Activated CD8-positive, alpha-beta memory T cell treated with anti-CD3 and anti-CD28 coated beads, Interleukin-2, amount 50 U/mL, for 48 hours (primary cell): ENCODE measurements around the gene CDH23.

Source experiments
- DNase-seq: peaks from one replicate; pipeline ENCODE4 v3.0.0-alpha.2; 2020

CDH23 gene

GRCh38 chr10:71729161-71729636 lies 332.5 kb downstream of the CDH23 start:
- no peak for DNase-seq

DNA sequence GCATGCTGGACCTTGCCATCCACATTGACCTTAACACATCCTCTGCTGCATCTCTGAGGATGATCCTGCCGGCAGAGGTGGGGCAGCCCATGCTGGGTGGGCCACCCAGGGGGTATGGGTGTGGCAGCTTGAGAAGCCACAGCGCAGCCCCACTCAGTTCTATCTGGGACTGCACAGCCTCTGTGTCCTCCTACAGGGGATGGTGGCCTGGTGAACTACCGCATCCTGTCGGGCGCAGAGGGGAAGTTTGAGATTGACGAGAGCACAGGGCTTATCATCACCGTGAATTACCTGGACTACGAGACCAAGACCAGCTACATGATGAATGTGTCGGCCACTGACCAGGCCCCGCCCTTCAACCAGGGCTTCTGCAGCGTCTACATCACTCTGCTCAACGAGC lies 335.1 kb downstream of the CDH23 start:
- no peak for DNase-seq

DNA sequence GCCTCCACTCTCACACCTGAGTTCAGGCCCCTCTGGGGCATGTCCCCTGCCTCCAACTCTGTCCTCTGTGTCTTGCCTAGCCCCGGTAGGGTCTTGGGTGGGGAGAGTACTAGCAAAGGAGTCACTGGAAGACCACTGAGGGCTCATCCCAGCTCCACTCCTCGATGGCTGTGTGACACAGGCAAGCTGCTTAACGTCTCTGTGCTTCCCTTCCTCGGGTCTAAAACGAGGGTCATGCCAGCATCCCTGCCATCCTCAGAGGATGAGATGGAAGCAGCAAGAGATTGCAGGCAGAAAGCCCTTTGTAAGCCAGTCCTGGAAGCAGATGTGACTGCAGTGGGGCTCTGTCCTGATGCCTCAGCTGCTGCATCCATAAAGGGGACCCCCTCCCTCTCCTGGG lies 338.1 kb downstream of the CDH23 start:
- DNase-seq: no peak

DNA sequence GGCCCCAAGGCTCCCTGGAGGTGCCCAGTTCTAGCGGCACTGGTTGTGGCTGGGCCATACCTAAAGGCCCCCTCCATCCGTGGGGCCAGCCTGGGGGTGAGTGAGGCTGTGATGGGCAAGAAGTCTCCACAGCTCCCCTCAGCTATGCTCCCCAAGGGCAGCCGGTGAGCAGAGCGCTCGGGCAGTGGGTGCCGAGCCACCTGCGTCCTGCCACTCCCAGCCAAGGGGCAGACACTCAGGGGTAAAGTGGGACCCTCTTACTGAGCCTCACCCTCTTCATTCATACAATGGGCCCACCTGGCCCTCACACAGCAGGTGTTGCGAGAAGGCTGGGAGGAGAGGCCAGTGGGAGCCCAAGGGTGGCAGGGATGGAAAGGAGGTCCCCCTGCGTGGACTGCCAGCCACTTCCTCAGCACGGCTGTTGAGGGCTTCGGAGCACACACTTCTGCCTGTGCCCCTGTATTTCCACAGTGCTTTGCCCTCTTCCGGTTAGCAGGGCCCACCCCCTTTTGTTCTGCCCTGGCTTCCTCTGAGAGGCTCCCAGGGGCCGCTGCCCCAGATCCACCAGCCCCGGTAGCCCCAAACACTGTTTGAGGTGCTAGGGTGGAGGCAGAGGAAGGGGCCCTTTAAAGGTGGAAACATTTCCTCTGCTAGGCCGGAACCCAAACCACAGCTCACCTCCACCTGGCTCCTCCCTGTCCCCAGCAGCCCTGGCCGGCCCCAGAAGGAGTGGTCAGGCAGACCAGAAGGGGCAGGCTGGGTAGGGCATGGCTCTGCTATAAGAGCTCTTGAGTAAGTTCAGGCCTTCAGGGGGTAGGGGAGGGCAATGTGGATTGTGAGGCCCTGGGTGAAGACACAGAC lies 339.2 kb downstream of the CDH23 start:
- DNase-seq: no peak

DNA sequence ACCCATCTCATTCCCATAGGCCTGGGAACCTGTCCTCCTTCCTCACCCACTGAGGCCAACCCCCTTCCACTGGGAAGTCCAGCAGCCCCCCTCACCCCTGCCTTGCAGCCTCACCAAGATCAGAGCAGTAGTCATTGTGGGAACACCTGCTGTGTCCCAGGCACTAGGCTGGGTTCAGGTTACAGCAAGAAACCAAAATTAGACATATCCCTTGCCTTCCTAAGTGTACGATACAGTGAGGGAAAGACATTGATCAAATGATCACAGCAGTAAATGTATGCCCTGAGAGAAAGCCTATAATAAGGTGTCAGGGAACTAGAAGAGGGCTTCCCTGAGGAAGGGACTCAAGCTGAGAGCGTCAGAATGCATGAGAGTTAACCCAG lies 339.8 kb downstream of the CDH23 start:
- DNase-seq: no peak

GRCh38 chr10:71737001-71737833 lies 340.5 kb downstream of the CDH23 start:
- DNase-seq: no peak

GRCh38 chr10:71737834-71738197 lies 341.1 kb downstream of the CDH23 start:
- DNase-seq: no peak

DNA sequence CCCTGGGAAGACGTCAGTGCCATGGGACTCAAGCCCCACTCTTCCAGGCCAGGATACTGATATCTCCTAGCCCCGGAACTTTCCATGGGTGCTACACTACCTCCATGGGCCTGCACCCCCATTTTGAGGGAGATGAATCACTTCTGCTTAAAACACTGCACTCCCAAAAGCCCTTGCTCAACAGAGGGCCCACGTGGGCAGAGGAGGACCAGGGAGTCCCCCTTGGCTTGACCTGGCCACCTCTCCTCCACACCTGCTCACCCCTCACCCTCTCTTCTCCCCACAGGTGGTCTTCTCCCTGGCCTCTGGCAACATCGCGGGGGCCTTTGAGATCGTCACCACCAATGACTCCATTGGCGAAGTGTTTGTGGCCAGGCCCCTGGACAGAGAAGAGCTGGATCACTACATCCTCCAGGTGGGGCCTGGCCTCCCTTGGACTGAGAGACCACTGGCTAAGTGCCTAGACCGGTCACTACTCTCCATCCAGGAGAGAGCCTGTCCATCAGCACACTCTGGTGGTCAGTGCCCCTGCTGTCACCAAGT lies 342.7 kb downstream of the CDH23 start:
- no peak for DNase-seq

- no peak for DNase-seq
These were observed 343.4 kb downstream of the CDH23 start for GRCh38 chr10:71740069-71740653.

DNA sequence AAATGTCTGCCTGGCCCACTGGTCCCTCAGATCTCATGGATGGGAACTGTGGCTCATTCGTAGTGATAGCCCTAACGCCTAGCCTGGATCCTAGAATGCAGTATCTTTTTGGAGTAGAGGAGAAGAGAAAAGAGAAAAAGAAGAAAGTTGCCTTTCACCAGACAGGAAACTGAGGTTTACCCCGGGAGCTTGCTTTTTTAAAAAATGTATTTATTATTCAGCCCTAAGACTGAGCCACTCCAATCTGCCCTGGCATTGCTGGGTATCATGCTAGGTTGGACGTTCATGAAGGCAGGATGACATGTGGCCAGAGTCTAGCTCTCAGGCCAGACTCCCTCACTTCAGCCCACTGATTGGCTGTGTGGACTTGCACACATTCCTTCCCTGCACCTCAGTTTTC lies 344.3 kb downstream of the CDH23 start:
- DNase-seq: no peak

- DNase-seq: no peak
These were observed 345.0 kb downstream of the CDH23 start for GRCh38 chr10:71741671-71742070.

- DNase-seq: no peak
These were observed 345.8 kb downstream of the CDH23 start for GRCh38 chr10:71742301-71743088.

DNA sequence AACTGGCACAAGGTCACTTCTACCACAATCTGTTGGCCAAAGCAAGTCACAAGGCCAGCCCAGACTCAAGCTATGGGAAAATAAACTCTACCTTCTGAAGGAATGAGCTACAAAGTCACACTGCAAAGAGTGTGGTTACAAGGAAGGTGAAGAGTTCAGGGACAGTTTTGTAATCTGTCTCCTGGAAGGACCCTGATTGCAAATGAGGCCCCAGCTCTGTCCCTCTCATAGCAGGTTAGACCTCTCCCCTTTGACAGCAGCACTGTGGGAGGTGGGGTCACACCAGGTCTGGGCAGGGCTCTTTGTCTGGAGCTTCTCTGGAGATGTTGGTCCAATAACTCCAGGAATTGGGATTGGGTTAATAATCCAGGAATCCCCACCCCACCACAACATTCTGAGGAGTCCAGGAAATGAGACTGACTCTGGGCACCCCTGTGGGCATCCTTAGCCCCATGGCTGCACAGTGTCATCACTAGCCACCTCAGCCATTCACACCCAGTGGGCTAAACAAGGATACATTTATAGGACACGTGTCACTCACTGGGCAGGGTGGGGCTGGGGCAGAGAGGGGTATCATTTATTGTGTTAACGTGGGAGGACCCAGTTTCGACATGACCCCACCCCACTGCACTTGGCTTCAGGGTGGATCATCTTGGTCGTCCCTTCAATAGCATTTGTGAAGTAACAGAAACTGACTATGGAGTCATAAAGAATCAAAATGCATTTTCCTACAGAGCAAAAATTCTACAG lies 346.5 kb downstream of the CDH23 start:
- no peak for DNase-seq

DNA sequence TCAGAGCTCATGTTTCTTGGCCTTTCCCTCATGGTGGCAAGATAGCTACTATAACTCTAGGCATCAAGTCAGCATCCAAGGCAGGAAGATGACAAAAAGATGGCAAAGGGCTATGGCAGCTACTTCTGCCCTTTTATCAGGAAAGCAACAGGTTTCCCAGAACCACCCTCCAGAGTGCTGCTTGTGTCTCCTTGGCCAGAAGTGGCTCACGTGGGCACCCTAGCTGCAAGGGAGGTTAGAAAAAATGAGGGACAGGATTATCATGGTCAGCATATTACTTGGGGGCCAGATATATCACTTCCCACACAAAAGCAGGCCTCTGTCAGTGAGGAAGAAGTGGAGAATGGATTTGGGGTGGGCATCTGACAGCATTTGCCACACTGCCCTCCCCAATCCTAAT lies 347.1 kb downstream of the CDH23 start:
- DNase-seq: no peak

DNA sequence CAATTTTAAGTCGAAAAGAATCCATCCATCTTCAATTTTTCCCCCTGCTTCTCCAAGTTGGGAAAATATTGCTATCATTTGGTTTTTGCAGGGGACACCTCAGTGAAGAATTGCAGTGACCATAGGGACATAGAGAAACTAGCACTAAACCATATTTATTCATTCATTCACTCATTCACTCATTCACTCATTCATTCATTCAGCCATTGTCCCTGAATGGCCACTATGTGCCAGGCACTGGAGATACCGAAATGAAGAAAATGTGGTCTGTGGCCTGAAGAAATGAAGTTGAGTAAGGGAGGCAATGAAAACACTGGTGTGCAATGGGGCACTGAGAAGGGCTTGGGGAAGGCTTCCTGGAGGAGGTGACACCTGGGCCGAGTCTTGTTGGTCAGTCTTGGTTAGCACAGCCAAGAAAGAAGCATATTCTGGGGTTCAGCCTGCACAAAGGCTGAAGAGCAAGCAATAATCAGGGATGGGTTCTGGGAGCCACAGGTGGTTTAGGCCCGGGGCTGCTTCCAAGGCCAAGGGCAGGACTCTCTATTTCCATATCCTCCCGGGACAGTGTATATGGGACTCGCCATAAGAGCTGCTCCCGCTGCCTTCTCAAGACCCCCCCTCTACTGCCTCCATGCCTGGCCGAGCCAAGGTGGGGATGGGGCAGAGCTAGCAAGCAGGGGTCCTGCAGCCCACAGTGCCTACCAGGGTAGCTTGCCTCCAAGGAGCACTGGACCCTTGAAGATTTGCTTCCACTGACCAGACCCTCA lies 348.4 kb downstream of the CDH23 start:
- DNase-seq: no peak

DNA sequence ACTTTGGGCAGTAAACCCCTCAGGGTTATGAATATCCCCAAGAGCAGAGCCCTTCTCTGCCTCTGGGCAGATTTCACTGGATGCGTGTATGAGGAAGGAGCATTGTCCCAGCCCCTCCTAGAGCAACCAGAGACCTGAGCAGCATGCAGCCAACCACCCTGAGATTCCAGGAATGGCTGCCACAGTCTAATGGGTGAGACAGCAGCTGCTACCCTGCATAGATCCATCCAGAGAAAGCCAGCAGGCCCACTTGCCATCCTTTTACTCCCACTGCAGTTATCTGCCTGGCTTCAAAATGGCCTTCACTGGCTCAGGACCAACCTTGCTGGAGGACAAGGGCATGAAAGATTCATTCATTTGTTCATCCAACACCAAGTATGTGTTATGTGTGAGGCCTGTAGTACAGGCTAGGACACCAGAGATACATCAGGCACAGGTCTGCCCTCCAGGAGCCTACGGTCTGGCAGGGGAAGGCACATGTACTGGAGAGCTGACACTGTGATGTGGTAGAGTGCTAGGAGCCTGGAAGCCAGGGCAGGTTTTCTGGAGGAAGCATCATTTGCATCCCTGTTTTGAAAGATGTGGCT lies 349.0 kb downstream of the CDH23 start:
- DNase-seq: no peak

- DNase-seq: no peak
These were observed 349.8 kb downstream of the CDH23 start for GRCh38 chr10:71746344-71747037.

GRCh38 chr10:71747039-71747531 lies 350.4 kb downstream of the CDH23 start:
- DNase-seq: no peak
